Middle frontal gyrus (tissue), 1 donor: ENCODE results near the gene KCNMA1.
A peak's percentile ranks its signal among the peaks of the same experiment; 100 is the strongest.

Experiments
- DNase-seq: peaks from one replicate; pipeline ENCODE4 v3.0.0-alpha.2; 2015; ENCODE audit warnings: low spot score; ENCODE audit errors: extremely low spot score

KCNMA1 gene

GRCh38 chr10:77457721-77458120 lies 179.9 kb downstream of the KCNMA1 start:
- no peak for DNase-seq

DNA sequence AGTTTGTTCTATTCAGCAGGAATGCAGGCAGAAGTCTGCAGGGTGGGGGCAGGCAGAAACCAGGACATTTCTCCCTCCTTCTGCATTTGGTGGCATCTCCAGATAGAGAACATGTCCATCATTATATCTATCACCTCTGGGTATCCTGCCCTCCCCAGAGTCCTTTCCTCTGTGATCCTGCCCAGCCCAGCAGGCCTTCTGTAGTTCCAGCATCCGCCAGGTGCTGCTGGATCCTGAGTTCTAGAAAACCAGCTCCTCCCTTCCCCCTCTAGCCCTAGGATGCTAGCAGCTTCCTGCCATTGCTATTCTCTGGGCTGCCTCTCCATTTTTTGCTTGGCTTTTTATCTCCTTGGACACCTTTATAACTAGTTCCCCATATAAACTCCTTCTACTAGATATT lies 180.3 kb downstream of the KCNMA1 start:
- DNase-seq = no peak

DNA sequence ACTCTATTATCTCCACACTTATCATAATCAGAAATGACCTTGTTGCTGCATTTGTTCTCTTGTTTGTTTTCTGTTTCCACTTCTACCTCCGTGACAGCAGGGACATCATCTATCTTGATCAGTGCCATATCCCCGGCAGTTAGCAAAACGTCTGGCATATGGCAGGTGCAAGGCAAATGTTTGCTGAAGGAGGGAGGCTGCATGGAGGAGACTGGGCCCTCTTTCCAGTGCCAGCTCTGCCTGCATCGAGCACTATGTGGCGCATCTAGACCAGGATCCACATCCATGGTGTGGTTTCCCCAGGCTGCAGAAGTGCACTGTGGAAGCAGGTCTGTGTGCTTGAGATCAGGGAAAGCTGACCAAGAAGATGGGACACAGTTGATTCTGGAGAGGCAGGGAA lies 181.2 kb downstream of the KCNMA1 start:
- peak; percentile 25 for DNase-seq

DNA sequence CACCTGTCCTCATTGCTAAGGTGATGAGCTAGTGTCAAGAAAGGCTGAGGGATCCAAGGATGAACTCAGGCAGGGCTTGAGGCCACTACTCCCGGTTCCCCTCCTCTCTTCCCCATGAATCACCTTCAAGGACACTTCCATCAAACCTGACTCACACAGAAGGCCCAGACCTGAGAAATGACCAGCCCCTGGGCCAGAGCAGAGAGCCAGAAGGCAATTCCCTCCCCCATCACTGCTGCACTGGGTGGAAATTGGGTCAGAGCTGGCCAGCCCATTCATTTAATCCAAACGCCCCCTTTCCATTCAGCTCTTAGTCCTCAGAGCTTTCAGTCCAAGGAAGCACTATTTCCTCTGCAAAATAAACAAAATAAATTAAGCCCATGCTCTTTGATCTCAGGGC lies 182.0 kb downstream of the KCNMA1 start:
- no peak for DNase-seq

GRCh38 chr10:77452952-77453564 lies 184.6 kb downstream of the KCNMA1 start:
- no peak for DNase-seq

- no peak for DNase-seq
Measured at GRCh38 chr10:77451886-77452285, 185.7 kb downstream of the KCNMA1 start.

- DNase-seq = no peak
Measured at GRCh38 chr10:77448226-77448625, 189.4 kb downstream of the KCNMA1 start.

DNA sequence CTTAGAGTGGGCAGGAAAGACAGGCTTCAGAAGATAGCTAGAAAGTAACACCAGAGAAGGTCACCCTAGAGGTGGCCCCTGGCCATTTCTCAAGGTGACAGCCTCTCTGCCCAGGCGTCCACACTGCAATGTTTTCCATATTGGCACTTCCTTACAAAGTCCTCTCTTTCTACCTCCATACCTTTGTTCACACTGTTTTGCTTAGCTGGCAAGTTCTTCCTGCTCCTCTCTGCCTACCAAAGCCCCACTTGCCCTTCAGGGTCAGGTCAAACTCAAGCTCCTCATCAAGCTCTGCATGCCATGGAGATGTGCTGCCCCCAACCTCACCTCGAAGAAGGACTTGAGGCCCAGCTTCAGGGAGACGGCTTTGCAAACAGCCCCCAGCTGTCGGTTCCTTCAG lies 190.9 kb downstream of the KCNMA1 start:
- no peak for DNase-seq

GRCh38 chr10:77445547-77445946 lies 192.1 kb downstream of the KCNMA1 start:
- DNase-seq = no peak

DNA sequence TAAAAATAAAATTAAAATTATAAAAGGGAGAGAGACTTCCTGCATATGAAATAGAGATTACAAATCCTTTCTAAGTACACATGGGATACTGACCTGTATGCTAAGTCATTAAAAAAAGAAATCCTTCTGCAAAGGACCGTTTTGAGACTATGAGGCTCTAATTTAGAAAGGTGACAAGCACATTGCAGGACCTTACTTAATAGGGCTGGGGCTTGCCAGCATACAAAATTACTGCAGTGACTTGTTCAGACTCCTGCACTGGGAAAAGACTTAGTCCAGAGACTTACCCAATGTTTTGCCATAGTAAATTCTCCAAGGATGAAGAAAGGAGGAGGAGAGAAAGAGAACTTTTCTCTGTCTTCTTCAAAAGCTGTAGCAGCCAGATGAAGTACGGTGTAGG lies 193.6 kb downstream of the KCNMA1 start:
- no peak for DNase-seq

DNA sequence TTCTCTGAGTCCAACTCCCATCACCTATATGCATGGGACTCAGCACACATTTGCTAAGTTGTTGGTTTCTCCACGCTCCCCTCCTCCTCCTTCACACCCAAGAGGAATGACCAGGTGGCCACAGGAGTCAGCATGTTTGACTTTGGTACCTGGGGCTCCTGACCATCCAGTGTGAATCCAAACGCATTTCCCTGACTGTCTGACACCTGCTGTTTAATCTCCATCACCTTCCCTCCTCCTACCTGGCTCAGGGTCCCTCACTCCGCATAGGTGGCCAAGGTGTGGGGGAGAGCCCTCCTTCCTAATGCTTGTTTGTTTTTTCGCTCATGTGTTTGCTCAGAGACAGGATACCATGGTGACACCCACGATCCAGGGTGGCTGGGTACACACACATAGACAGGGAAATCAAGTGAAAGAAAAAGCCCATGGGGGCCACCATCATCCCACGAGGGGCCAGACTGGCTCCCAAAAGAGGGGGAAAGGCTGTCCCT lies 194.9 kb downstream of the KCNMA1 start:
- no peak for DNase-seq

- no peak for DNase-seq
Measured at GRCh38 chr10:77441353-77442166, 196.0 kb downstream of the KCNMA1 start.

DNA sequence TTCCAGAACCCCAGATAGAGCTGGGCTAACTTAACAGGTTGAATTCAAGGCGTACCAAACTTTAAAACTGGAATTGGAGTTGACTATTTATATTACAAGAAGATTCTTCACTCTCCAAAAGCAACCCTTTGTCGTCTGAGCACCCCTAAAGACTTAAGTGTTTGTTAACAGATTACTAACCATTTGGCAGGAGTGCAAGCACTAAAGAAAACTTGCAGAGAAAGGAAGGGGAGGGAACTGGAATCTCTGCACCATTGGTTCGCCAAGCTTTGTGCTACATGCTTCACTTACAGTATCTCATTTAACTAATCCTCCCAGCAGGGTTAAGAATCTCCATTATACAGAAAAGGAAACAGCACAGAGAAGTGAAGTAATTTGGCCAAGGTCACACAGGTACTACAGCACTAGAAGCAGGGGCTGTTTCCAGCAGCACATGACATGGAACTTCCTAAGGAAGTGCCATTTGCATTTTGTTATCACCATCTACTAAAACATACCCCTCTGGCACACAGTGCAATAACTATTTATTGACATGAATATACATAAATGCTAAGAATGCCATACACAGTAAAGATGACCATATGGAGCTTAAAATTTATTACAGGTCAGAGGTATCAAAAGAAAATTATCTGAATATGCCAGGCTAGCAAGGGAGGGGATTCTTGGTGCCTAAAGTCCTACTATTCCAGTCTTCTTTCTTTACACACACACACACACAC lies 201.2 kb downstream of the KCNMA1 start:
- DNase-seq = no peak

- DNase-seq = no peak
Measured at GRCh38 chr10:77433546-77433945, 204.1 kb downstream of the KCNMA1 start.

DNA sequence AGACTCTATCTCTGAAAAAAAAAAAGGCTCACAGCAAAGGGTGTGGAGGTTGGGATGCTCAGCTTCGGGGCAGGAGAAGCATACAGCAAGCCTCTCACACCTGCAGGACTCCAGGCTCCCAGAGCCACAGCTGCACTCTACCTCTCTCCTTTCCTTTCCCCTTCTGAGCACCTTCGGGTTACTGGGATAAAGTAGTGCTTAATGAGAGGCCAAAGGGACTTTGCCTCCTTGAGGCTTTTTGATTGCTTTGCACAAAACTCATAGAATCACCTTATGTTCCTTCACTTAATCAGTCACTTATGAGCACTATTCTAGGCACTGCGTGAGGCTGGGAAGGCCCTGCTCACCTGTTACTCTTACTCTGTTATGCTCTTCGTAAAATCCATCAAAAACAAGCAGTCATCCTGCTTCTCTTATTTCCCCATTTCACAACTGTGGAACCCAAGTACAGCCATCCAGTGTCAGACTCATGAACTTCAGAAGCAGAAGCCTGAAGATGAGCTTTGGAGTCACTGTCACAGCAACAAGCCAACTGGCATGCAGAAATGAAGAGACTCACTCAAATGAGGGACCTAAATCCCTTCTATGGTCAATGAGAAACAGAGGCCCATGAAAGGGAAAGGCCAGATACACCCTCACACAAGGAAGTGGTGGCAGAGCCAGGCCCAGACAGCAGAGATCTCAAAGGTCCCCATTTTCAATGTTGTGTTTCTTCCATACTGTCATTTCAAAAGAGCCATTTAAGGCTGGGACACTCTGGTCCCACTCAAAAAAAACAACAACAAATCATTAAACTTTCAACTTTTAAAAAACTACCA lies 205.4 kb downstream of the KCNMA1 start:
- DNase-seq = no peak

- no peak for DNase-seq
Measured at GRCh38 chr10:77431209-77431611, 206.4 kb downstream of the KCNMA1 start.

GRCh38 chr10:77430530-77430929 lies 207.1 kb downstream of the KCNMA1 start:
- no peak for DNase-seq

- DNase-seq = no peak
Measured at GRCh38 chr10:77428691-77429395, 208.8 kb downstream of the KCNMA1 start.

DNA sequence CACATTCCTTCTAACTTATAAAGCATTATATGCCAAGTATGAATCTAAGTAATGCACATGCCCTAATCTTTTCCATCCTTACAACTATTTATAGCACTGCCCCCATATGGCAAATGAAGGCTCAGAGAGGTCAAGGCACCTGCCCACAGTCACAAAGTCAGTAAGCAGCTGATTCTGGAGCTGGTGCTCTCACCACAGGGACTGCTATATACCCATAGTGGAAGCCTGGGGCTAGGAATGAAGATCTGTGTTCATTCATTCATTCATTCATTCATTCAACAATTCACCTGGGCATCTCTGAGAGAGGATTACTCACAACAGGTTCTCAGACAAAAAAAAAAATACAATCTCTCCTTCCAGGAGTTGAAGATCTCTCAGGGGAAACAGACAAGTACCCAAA lies 213.4 kb downstream of the KCNMA1 start:
- no peak for DNase-seq

GRCh38 chr10:77422491-77423338 lies 214.9 kb downstream of the KCNMA1 start:
- no peak for DNase-seq
